Mucosa of rectum (tissue), 2 donors: Measurements from ENCODE around the gene SCGB1C2.

Experiments
- H3K27ac ChIP-seq, 2 donors: one replicate each; pipeline ENCODE4 v1.7.0; 2013; ENCODE audit warnings: inconsistent platforms in 2 of 2, low read depth in 2 of 2, low read length in 2 of 2
- H3K27me3 ChIP-seq, 2 donors: one replicate each; pipeline ENCODE4 v1.7.0; 2013; ENCODE audit warnings: low read length in 2 of 2; ENCODE audit not compliant: control insufficient read depth in 2 of 2, insufficient read depth in 2 of 2
- H3K36me3 ChIP-seq, 2 donors: one replicate each; pipeline ENCODE4 v1.7.0; 2013; ENCODE audit warnings: low read length in 2 of 2; ENCODE audit not compliant: control insufficient read depth in 2 of 2, insufficient read depth in 2 of 2
- H3K4me1 ChIP-seq, 2 donors: one replicate each; pipeline ENCODE4 v1.7.0; 2013; ENCODE audit warnings: low read length in 2 of 2, mild to moderate bottlenecking in 1 of 2; ENCODE audit not compliant: control insufficient read depth in 2 of 2, insufficient read depth in 2 of 2
- H3K4me3 ChIP-seq, 2 donors: one replicate each; pipeline ENCODE4 v1.7.0; 2013; ENCODE audit warnings: low read length in 2 of 2
- H3K9ac ChIP-seq, 2 donors: one replicate each; pipeline ENCODE4 v1.7.0; 2013; ENCODE audit warnings: low read length in 2 of 2, low read depth in 1 of 2, mild to moderate bottlenecking in 1 of 2
- H3K9me3 ChIP-seq, 2 donors: one replicate each; pipeline ENCODE4 v1.7.0; 2013; ENCODE audit warnings: low read length in 2 of 2; ENCODE audit not compliant: control insufficient read depth in 2 of 2
- donor health status: healthy.
- donor health status: Normal muscosa, but diverticular disease.

Gene SCGB1C2

GRCh38 chr17:142876-143784 lies 5.8 kb downstream of the SCGB1C2 start:
- H3K27me3 ChIP-seq: peaks cover 0 to 3% of the 10 kb centered on the region in 2 donors
- H3K9me3 ChIP-seq: no peaks in the 10 kb centered on the region
- no peaks in the 10 kb centered on the region for H3K36me3 ChIP-seq
- no peak overlapping the region for H3K4me3 ChIP-seq
- H3K9ac ChIP-seq: no peak overlapping the region
- peaks cover 0 to 2% of the 10 kb centered on the region in 2 donors for H3K4me1 ChIP-seq
- no peak overlapping the region for H3K27ac ChIP-seq

DNA sequence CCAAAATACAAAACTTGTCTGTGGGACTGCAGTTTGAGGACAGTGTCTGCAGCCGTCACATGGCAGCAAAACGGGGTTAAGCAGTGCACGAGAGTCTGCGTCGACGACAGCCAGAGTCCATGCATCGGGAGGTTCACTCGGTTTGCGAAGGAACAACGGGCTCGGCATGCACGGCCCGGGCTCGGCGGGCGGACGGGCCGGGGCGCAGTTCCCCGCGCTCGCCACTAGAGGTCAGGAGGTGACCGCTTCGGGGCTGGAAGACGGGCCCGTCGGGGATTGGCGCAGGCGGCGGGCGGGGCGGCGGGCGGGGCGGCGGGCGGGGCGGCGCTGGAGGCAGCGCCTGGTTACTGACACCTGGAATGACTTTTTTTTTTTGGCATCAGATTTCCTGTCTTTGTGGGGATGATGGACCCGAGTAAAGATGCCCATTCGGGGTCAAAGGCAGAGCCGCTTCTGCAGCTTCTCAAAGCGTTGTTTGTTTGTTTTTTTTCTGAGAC lies 6.5 kb downstream of the SCGB1C2 start:
- H3K4me1 ChIP-seq: peaks cover 0 to 2% of the 10 kb centered on the region in 2 donors
- no peak overlapping the region for H3K27ac ChIP-seq
- no peaks in the 10 kb centered on the region for H3K36me3 ChIP-seq
- no peak overlapping the region for H3K9ac ChIP-seq
- H3K27me3 ChIP-seq: peaks cover 0 to 3% of the 10 kb centered on the region in 2 donors
- no peaks in the 10 kb centered on the region for H3K9me3 ChIP-seq
- H3K4me3 ChIP-seq: no peak overlapping the region

DNA sequence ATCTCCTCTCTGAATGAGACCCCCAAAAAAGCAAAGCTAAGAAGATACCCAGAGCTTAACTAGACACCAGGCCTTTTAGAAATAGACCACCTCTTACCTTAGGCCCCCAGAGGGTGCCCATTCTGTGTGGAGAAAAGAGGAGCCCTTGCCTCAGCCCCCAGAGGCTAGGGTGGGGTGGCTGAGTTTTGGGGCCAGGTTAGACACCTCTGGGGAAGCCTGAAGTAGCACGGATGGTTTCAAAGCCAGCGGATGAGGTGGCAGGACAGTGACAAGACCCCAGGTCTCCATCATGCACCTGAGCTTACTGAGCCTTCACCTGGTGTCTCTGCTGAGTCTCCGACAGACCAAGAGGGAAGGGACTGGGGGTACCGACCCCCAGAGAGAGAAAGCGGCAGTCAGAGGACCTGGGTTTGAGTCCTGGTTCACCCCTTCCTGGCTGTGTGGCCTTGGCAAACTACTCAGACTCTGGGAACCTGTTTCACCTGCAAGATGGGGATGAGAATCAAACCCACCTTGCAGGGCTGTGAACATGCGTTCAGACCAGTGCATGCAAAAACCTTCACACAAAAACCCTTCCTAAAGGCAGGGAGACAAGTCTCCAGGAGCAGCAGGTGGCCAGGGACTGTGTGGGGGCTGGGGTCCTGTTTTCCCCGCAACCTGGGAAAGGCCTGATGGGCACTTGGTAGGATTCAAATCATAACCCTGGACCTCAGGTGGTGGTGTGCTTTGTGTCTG lies 7.7 kb downstream of the SCGB1C2 start:
- H3K9me3 ChIP-seq: no peaks in the 10 kb centered on the region
- H3K36me3 ChIP-seq: no peaks in the 10 kb centered on the region
- no peak overlapping the region for H3K4me3 ChIP-seq
- peaks cover 0 to 3% of the 10 kb centered on the region in 2 donors for H3K27me3 ChIP-seq
- no peak overlapping the region for H3K27ac ChIP-seq
- no peak overlapping the region for H3K9ac ChIP-seq
- peaks cover 0 to 2% of the 10 kb centered on the region in 2 donors for H3K4me1 ChIP-seq

- peaks cover 0 to 2% of the 10 kb centered on the region in 2 donors for H3K4me1 ChIP-seq
- H3K27me3 ChIP-seq: peaks cover 0 to 3% of the 10 kb centered on the region in 2 donors
- H3K9ac ChIP-seq: no peak overlapping the region
- H3K4me3 ChIP-seq: no peak overlapping the region
- H3K9me3 ChIP-seq: no peaks in the 10 kb centered on the region
- no peak overlapping the region for H3K27ac ChIP-seq
- H3K36me3 ChIP-seq: no peaks in the 10 kb centered on the region
Measured at GRCh38 chr17:145671-146541, 8.5 kb downstream of the SCGB1C2 start.

- Histone ChIP-seq H3K27me3 (peaks cover 0 to 3% of the 10 kb centered on the region in 2 donors), H3K9ac (no peak overlapping the region), H3K9me3 (no peaks in the 10 kb centered on the region), H3K36me3 (no peaks in the 10 kb centered on the region), H3K4me3 (no peak overlapping the region), H3K4me1 (peaks cover 0 to 2% of the 10 kb centered on the region in 2 donors), H3K27ac (no peak overlapping the region)
Measured at GRCh38 chr17:146546-146945, 9.2 kb downstream of the SCGB1C2 start.

DNA sequence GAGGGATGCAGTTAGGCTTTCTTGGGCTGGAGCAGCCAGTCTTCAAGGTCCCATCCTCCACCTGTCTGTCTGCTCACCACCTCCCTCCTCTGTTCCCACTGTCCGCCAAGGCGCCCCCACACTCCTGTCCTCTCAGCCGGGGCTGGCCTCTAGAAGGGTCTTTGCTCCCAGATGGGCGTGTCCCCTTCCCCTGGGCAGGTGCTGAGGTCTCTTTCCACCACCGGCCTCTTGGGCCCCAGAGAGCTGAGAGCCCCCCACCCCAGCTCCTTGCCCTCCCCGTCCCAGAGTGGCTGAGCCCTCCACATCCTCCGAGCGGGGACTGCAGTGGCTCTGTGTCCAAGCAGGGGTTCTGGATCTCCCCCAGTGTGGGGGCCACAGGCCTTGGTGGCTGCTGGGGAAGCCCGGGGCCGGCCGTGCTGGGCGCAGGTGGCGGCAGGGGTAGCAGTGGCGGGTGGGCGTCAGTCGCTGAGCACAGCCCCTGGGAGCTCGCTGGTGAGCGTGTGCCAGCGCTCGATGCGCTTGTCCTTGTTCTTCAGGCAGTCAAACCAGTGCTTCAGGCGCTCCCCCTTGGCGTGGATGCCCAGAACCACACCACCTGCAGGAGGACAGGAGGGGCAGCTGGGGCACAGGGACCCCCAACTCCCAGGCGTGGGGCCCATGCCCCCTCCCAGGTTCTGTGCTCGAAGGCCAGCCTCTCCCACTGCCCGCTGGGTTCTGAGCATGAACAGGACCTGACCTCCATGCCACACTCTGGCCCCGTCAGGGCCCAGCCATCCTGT lies 9.8 kb downstream of the SCGB1C2 start:
- Histone ChIP-seq H3K9me3 (no peaks in the 10 kb centered on the region), H3K36me3 (no peaks in the 10 kb centered on the region), H3K4me1 (peaks cover 0 to 2% of the 10 kb centered on the region in 2 donors), H3K27me3 (peaks cover 0 to 3% of the 10 kb centered on the region in 2 donors), H3K4me3 (no peak overlapping the region), H3K9ac (no peak overlapping the region), H3K27ac (no peak overlapping the region)

DNA sequence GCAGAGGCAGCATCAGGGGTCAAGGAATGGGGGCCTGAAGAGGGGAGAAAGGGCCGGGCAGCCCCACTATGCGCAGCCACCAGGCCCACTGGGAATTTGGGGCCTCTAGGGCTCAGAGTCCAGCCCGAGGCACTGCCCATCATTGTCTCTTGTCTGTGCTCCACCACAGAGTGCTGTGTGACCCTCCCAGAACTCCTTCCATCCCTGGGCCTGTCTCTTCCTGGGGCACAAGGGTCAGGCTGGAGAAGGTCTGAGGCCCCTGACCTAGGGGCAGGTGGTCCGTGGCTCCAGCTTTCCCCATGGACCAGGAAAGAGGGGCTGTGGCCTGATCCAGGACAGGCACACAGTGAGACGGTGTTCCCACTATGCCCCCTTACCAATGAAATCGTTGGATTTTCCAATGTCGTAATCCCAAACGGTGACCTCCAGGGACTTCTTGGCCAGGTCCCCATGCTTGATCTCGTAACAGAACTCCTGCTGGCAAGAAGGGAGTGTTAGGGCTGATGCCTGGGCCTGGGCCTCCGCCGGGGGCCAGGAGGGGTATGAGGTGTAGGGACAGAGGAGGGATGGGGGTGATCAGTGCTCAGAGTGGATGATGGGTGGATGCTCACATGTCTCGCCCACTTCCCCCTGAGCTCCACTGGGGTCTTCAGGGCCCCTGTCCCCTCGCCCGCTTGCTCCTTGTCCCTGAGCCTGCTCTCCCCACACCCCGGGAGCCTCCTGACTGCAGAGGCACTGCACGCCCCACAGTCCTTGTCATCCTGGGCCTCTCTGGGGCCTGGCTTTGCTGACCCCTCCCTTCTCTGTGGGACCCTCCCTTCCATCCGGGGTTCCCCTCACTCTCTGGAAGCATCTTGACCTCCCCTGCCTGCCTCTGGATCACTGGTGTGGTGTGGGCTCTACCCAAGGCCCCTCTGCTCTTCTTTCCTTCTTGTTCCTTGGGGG lies 10.7 kb downstream of the SCGB1C2 start:
- Histone ChIP-seq H3K36me3 (no peaks in the 10 kb centered on the region), H3K4me1 (peaks cover 0 to 2% of the 10 kb centered on the region in 2 donors), H3K27me3 (peaks cover 0 to 3% of the 10 kb centered on the region in 2 donors), H3K9ac (no peak overlapping the region), H3K27ac (no peak overlapping the region), H3K9me3 (no peaks in the 10 kb centered on the region), H3K4me3 (no peak overlapping the region)

DNA sequence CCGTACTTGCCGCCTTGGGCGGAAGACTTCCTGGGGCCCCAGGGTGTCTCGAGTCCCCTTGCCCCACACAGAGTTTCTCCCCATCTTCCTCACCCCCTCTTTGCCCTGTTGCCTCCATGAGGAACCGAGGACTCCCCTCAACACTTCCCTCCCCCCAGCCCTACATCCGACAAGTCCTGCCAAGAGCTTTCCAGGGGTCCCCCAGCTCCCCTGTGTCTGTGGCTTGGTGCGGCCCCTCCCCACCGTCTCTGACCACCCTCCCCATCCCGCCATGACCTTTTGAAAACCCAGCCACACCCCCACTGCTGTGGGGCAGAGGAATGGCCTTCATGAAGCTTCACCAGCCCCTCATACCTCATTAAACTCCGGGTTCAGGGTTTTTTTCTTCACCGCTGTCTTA lies 11.4 kb downstream of the SCGB1C2 start:
- Histone ChIP-seq H3K36me3 (no peaks in the 10 kb centered on the region), H3K9ac (no peak overlapping the region), H3K9me3 (no peaks in the 10 kb centered on the region), H3K27me3 (no peaks in the 10 kb centered on the region), H3K4me3 (no peak overlapping the region), H3K27ac (no peak overlapping the region), H3K4me1 (no peaks in the 10 kb centered on the region)
